Neural cell (in vitro differentiated cells): ENCODE data around the gene AHCYL1. TPM values are rescaled to one million over a fixed set of nuclear protein-coding genes. Genes with fewer than 3 reads are reported as not detected.

ENCODE experiments used
- H2AFZ ChIP-seq: fragments of 200-600, 300-800 bp; sonication (generic), shearing (Covaris generic); 2 replicates; pipeline ENCODE4 v1.6.0; 2014; ENCODE audit warnings: low read depth, mild to moderate bottlenecking, antibody characterized with exemption, low read length, moderate library complexity
- H3F3A ChIP-seq: fragments of 200-600 bp; shearing (Covaris generic); 2 replicates; pipeline ENCODE4 v1.6.1; 2016; ENCODE audit warnings: mild to moderate bottlenecking, moderate library complexity, mixed read lengths, antibody characterized with exemption, low read length; ENCODE audit not compliant: insufficient read depth, poor library complexity, severe bottlenecking
- H3K27ac ChIP-seq: fragments of 200-600, 300-800 bp; sonication (generic), shearing (Covaris generic); 2 replicates; pipeline ENCODE4 v1.5.1; 2014; ENCODE audit warnings: mild to moderate bottlenecking, low read length, moderate library complexity
- H3K27me3 ChIP-seq: fragments of 300-800, 200-600 bp; sonication (generic), shearing (Covaris generic); 2 replicates; pipeline ENCODE4 v1.6.0; 2014; ENCODE audit warnings: mild to moderate bottlenecking, low read depth, low read length, moderate library complexity; ENCODE audit not compliant: insufficient read depth
- H3K36me3 ChIP-seq: fragments of 300-800, 200-600 bp; sonication (generic), shearing (Covaris generic); 2 replicates; pipeline ENCODE4 v1.5.1; 2014; ENCODE audit warnings: mild to moderate bottlenecking, antibody characterized with exemption, low read length, moderate library complexity; ENCODE audit not compliant: insufficient read depth
- H3K4me2 ChIP-seq: fragments of 300-800, 200-600 bp; sonication (generic), shearing (Covaris generic); 2 replicates; pipeline ENCODE4 v1.6.0; 2014; ENCODE audit warnings: mild to moderate bottlenecking, low read length
- H3K4me3 ChIP-seq: fragments of 300-800, 200-600 bp; sonication (generic), shearing (Covaris generic); 2 replicates; pipeline ENCODE4 v1.5.1; 2014; ENCODE audit warnings: mild to moderate bottlenecking, low read length, moderate library complexity
- H3K79me2 ChIP-seq: fragments of 200-600 bp; shearing (Covaris generic); replicated peaks from 2 replicates; pipeline ENCODE4 v1.6.0; 2014; ENCODE audit warnings: mild to moderate bottlenecking, low read length, moderate library complexity; ENCODE audit not compliant: insufficient read depth
- H3K9ac ChIP-seq: fragments of 300-800, 200-600 bp; sonication (generic), shearing (Covaris generic); 2 replicates; pipeline ENCODE4 v1.6.1; 2016; ENCODE audit warnings: mild to moderate bottlenecking, low read length, mixed read lengths
- H3K9me2 ChIP-seq: fragments of 200-600 bp; shearing (Covaris generic); 2 replicates; pipeline ENCODE4 v1.6.1; 2016; ENCODE audit warnings: mild to moderate bottlenecking, low read length, mixed read lengths; ENCODE audit not compliant: insufficient read depth
- H3K9me3 ChIP-seq: fragments of 200-600, 300-800 bp; sonication (generic), shearing (Covaris generic); 2 replicates; pipeline ENCODE4 v1.6.1; 2016; ENCODE audit warnings: mild to moderate bottlenecking, mixed run types, low read length, moderate library complexity, mixed read lengths
- H4K20me1 ChIP-seq: fragments of 200-600 bp; shearing (Covaris generic); 2 replicates; pipeline ENCODE4 v1.6.1; 2016; ENCODE audit warnings: mild to moderate bottlenecking, mixed run types; ENCODE audit not compliant: insufficient read depth
- CTCF ChIP-seq: fragments of 450-650 bp; IDR thresholded peaks from 2 replicates; pipeline ENCODE4 v1.5.1; 2014; ENCODE audit warnings: antibody characterized with exemption, mild to moderate bottlenecking, moderate library complexity; ENCODE audit not compliant: poor library complexity, severe bottlenecking
- EP300 ChIP-seq: fragments of 450-650 bp; conservative IDR thresholded peaks from 2 replicates; pipeline ENCODE4 v1.6.1; 2014; ENCODE audit warnings: antibody characterized with exemption, mild to moderate bottlenecking, moderate library complexity; ENCODE audit not compliant: poor library complexity, severe bottlenecking
- EZH2 ChIP-seq: fragments of 200-600, 300-800 bp; shearing (Covaris generic), sonication (generic); IDR thresholded peaks from 2 replicates; pipeline ENCODE4 v1.6.1; 2014; ENCODE audit warnings: antibody characterized with exemption, low read length, borderline replicate concordance, mild to moderate bottlenecking; ENCODE audit not compliant: insufficient read depth, poor library complexity, severe bottlenecking
- MXI1 ChIP-seq: fragments of 450-650 bp; conservative IDR thresholded peaks from 2 replicates; pipeline ENCODE4 v1.6.1; 2014; ENCODE audit warnings: antibody characterized with exemption, mild to moderate bottlenecking; ENCODE audit not compliant: poor library complexity, severe bottlenecking
- POLR2AphosphoS5 ChIP-seq: IDR thresholded peaks from 2 replicates; pipeline ENCODE4 v1.6.1; 2012
- RAD21 ChIP-seq: fragments of 450-650 bp; conservative IDR thresholded peaks from 2 replicates; pipeline ENCODE4 v1.6.1; 2014; ENCODE audit warnings: antibody characterized with exemption, mild to moderate bottlenecking, moderate library complexity
- REST ChIP-seq: IDR thresholded peaks from 2 replicates; pipeline ENCODE4 v1.6.1; 2012; ENCODE audit warnings: borderline replicate concordance
- SMC3 ChIP-seq: fragments of 450-650 bp; conservative IDR thresholded peaks from 2 replicates; pipeline ENCODE4 v1.6.1; 2014; ENCODE audit warnings: antibody characterized with exemption, mild to moderate bottlenecking, moderate library complexity; ENCODE audit not compliant: poor library complexity
- TAF1 ChIP-seq: IDR thresholded peaks from 2 replicates; pipeline ENCODE4 v1.6.1; 2012; ENCODE audit warnings: low read depth
- polyA plus RNA-seq: library from polyadenylated mRNA; depleted of rRNA; stranded (reverse); fragments of >200 nt; gene quantifications from 2 replicates; pipeline ENCODE4 v1.2.3, GENCODE V29; 2014

The AHCYL1 gene
- polyA plus RNA-seq, 1 donor from 2014 or later: 48.7 TPM

GRCh38 chr1:109976762-109977161 lies 7.8 kb upstream of the AHCYL1 start:
- H3K36me3 ChIP-seq: no peaks in the 10 kb centered on the region
- H3K4me2 ChIP-seq: no peak overlapping the region
- no peaks in the 10 kb centered on the region for H3K27me3 ChIP-seq
- TF ChIP-seq CTCF (no peak), EZH2 (no peak), EP300 (no peak), POLR2AphosphoS5 (no peak), TAF1 (no peak), SMC3 (no peak), MXI1 (no peak), REST (no peak), RAD21 (no peak)
- H3K79me2 ChIP-seq: no peaks in the 10 kb centered on the region
- no peaks in the 10 kb centered on the region for H4K20me1 ChIP-seq
- H3F3A ChIP-seq: no peaks in the 10 kb centered on the region
- H3K9ac ChIP-seq: no peak overlapping the region
- H2AFZ ChIP-seq: no peak overlapping the region
- H3K4me3 ChIP-seq: no peak overlapping the region
- no peaks in the 10 kb centered on the region for H3K9me3 ChIP-seq
- H3K9me2 ChIP-seq: no peaks in the 10 kb centered on the region
- H3K27ac ChIP-seq: no peak overlapping the region

- no peaks in the 10 kb centered on the region for H3K36me3 ChIP-seq
- H3K9me3 ChIP-seq: no peaks in the 10 kb centered on the region
- no peak for TF ChIP-seq REST
- H3K79me2 ChIP-seq: no peaks in the 10 kb centered on the region
- H3K9me2 ChIP-seq: no peaks in the 10 kb centered on the region
- no peak overlapping the region for H3K9ac ChIP-seq
- H3K4me2 ChIP-seq: no peak overlapping the region
- H3F3A ChIP-seq: no peaks in the 10 kb centered on the region
- H3K27ac ChIP-seq: no peak overlapping the region
- H4K20me1 ChIP-seq: no peaks in the 10 kb centered on the region
- no peaks in the 10 kb centered on the region for H3K27me3 ChIP-seq
- no peak overlapping the region for H2AFZ ChIP-seq
- no peak overlapping the region for H3K4me3 ChIP-seq
These were observed 7.3 kb upstream of the AHCYL1 start for GRCh38 chr1:109977225-109977624.
